Measurements from ENCODE around the gene ANKS1B.

ANKS1B gene

DNA sequence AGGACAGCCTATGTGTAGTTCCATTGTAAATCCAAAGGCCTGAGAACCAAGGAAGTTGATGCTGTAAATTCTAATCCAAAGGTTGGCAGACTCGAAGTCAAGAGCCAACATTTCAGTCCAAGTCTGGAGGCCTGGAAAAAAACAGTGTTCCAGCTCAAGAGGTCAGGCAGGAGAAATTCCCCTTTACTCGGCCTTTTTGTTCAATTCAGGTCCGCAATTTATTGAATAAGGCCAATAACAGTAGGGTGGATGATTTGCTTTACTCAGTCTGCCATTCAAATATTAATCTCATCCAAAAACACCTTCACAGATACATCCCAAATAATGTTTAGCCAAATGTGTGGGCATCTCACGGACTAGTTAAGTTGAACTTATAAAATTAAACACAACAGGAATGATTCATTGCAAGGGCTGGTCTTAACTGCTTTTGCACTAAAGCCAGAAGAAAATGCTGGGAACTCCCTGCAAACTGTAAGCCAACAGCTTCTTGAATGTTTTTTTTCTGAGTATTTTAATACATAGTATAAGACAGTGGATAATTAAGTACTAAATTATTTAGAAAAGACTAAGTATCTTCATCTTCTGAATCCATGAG is 534.6 kb downstream of the ANKS1B start:
- H3K27ac ChIP-seq: no peak overlapping the region
- TF ChIP-seq CTCF (conservative IDR thresholded peaks at IDR 0.05): no peak

- H3K27ac ChIP-seq: no peak overlapping the region
- no peak for TF ChIP-seq CTCF (conservative IDR thresholded peaks at IDR 0.05)
Measured at GRCh38 chr12:99444859-99445316, 539.8 kb downstream of the ANKS1B start.

- TF ChIP-seq CTCF (conservative IDR thresholded peaks at IDR 0.05): no peak
- no peak overlapping the region for H3K27ac ChIP-seq
Measured at GRCh38 chr12:99442758-99443157, 542.0 kb downstream of the ANKS1B start.

GRCh38 chr12:99439399-99439798 is 545.3 kb downstream of the ANKS1B start:
- no peak overlapping the region for H3K27ac ChIP-seq
- TF ChIP-seq CTCF (conservative IDR thresholded peaks at IDR 0.05): no peak

- TF ChIP-seq CTCF (conservative IDR thresholded peaks at IDR 0.05): no peak
- no peak overlapping the region for H3K27ac ChIP-seq
Measured at GRCh38 chr12:99436584-99436983, 548.2 kb downstream of the ANKS1B start.

GRCh38 chr12:99435095-99435791 is 549.5 kb downstream of the ANKS1B start:
- TF ChIP-seq CTCF (conservative IDR thresholded peaks at IDR 0.05): no peak
- no peak overlapping the region for H3K27ac ChIP-seq

DNA sequence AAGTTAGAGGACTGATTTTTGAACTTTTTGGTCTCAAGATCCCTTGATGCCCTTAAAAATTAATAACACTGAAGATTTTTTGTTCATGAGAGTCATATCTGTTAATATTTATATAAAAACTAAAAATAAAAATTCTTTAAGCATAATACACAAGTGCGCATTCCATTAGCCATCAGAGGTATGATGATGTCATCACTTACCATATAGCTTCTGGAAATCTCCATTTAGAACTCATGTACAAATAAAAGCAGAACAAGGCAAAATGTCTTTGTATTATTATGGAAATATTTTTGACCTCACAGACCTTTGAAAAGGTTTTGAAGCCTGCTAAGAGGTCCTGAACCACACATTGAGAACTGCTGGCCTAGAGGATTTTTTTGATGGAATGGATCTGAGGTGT is 551.6 kb downstream of the ANKS1B start:
- H3K27ac ChIP-seq: no peak overlapping the region
- TF ChIP-seq CTCF (conservative IDR thresholded peaks at IDR 0.05): no peak

Measured in VCaP (cell line).